ENCODE measurements around the gene SUN1.
"Not testable (repeated sequence)": the region's sequence is repeated elsewhere in the genome, so short reads cannot be mapped to it uniquely, and the experiment has no call there.

SUN1 gene

DNA sequence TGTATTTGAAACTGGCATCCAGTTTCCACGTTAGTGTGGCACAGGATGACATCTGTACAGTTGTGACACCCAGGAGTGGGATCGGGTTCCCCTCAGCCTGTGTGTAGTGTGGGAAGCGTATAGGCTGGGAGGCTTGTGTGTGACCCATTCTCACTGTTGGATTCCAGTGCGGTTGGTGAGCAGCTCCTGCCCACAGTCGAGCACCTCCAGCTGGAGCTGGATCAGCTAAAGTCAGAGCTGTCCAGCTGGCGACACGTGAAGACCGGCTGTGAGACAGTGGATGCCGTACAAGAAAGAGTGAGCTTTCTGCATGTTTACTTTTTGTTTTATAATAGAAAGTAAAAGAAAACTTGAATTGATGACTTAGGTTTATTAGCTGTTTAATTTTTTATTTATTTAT, 25.4 kb downstream of the SUN1 start:
- DNase-seq = no peak

DNA sequence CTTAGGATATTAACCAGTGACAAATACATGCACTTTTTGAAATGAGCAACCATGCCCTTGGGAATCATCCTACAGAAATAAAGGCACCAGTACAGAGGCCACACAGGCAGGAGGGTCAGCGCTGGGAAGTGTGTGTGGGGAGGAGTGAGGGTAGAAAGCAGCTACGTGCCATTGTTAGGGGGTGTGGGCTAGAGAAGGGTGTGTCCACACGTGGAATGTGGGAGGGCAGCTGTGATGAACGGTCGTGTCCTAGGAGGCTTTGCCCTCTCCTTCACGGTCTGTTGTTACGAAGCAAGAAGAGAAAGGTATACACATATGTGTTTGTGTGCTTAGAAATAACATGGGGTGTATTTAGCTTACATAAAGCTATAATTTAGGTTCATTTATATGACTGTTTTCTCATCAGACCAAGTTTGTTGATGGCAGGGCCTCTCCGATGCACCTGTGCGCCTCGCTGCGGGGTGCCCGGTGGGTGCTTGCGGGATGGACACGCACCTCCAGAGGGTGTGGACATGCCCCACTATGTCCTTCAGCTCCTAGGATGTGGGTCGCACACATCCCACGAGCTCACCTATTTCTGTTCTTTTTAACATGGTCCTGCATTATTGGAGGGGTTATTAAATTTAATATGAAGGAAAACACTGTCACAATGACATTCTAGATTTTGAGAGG, 27.2 kb downstream of the SUN1 start:
- no peak for DNase-seq

DNA sequence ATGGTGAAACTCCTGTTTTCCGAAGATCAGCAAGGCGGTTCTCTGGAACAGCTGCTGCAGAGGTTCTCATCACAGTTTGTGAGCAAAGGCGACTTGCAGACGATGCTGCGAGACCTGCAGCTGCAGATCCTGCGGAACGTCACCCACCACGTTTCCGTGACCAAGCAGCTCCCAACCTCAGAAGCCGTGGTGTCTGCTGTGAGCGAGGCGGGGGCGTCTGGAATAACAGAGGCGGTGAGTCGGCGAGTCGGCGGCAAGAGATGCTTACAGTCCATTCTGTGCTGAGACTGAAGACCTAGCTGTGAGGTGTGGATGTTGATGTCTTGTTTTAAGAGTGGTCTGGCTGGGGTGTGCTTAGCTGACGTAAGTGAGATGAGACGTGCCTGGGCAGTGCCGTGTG, 27.9 kb downstream of the SUN1 start:
- no peak for DNase-seq

DNA sequence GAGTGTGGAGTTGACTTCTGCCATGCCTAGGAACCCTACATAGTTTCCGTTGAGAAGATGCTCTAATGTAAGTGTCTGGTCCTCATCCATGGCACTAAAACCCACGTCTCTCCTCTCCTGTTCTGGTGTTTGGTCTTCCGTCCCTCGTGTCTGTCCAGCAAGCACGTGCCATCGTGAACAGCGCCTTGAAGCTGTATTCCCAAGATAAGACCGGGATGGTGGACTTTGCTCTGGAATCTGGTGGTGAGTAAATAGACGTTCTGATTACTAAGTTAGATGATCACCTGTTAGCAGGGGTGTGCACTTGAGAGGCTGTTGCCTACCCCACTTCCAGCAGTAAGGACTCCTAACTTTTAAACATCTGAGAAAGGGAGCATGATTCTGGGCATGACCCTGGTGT, 28.9 kb downstream of the SUN1 start:
- no peak for DNase-seq

DNA sequence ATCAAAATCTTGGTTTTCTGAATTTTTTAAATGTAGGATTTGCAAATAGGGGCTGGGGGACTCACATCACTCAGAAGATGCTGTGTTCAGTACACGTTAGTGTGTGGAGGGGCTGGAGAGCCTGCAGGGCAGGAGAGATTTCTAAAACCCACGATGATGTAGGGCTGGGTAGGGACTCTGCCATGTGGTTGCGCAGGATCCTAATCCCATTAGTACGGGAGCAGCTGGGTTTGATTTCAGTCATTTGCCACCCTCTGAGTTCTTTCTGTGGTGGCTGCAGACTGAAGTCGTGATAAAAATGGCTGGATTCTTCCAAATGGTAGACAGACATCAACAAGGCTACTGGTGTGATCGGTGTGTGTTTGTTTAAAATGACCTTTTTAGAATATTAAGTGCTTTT, 29.9 kb downstream of the SUN1 start:
- no peak for DNase-seq

DNA sequence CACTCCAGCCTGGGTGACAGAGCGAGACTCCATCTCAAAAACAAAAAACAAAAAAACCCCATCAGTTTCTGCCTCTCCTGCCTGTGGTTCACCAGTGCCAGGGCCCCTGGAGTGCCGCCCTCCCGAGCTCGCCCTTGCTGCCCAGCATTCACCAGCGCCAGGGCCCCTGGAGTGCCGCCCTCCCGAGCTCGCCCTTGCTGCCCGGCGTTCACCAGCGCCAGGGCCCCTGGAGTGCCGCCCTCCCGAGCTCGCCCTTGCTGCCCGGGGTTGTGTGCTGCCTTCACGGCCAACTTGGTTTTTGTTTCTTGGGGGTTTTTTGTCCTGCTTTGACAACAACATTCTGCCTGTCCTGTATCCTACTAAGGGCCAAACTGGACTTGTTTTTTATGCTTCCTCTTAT, 30.8 kb downstream of the SUN1 start:
- DNase-seq = peak in 2 of 3 experiments; percentile 36 to 75

DNA sequence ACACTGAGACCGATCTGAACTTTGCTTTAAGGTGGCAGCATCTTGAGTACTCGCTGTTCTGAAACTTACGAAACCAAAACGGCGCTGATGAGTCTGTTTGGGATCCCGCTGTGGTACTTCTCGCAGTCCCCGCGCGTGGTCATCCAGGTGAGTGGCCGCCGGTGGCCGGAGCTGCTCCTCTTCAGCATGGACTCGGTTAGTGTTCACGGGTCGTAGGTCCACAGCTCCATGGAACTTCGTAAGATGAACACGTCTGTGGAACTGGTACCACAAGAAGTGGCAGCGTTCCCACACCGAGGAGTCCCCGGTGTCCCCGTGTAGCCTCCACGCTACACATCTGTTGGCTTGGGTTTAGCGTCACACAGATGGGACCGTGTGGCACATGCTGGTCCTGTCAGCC, 33.6 kb downstream of the SUN1 start:
- DNase-seq = no peak

DNA sequence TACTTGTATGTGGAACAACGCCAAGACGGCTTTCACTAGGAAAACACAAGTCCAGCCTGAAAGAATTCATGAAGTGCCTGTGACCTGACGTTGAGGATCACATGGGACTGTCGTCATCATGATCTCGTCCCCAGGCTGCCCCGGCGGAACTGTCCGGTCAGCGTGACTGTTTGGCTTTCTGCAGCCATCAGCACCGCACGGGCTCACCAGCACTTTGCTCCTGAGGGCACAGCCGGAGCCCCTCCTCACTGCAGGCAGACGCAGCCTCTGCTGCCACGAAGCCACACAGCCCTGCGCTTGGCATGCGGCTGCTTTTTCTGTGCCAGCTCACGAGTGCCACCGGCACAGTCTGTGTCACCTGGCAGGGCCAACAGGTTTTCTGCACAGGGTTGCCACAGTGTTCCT, 34.7 kb downstream of the SUN1 start:
- DNase-seq = no peak

DNA sequence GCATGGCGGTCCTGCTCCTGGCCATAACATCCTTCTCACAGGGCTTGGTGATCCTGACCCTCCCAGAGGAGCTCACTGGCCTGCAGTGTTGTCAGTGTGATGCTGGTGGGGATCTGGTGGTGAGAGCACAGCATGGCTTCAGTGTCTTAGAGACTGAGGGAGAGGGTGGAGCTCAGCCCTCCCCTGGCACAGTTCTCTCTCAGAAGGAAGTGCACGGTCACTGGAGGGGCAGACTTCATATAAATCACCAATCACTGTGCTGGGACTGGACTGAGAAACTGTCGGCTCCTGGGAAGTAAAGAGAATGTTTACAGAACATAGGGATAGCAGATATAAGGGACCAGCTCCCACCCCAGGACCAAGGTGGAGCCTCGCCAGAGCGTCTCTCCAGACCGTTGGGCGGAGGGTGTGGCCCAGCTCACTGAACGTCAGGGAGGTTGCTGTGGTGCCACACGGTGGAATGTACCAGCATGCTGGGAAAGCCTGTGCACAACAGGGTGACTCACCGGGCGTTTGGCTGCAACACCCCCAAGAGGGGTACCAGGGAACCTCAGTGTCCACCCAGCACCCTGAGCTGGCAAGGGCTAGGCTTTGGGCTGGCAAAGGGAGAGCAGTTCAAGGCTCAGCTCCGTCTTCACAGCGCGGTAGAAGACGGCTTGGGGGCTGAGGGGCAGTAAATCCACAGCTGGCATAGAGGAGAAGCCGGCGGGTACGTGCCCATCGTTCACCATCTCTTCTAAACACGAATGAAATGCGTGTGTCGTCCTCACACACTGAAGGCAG, 35.3 kb downstream of the SUN1 start:
- DNase-seq = no peak

DNA sequence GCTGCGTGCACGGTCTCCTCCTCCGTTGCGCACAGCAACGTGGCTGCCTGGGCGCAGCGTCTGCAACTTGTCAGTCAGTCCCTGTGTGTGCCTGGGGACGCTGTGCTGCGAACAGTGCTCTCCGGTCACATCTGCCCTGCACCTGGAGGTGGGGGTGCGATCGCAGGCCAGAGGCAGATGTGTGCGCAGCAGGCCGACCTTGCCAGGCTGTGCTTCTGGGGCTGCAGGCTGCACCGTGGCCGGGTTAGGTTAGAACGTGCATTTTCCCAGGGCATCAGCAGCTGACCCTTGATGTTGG, 35.9 kb downstream of the SUN1 start:
- no peak for DNase-seq

DNA sequence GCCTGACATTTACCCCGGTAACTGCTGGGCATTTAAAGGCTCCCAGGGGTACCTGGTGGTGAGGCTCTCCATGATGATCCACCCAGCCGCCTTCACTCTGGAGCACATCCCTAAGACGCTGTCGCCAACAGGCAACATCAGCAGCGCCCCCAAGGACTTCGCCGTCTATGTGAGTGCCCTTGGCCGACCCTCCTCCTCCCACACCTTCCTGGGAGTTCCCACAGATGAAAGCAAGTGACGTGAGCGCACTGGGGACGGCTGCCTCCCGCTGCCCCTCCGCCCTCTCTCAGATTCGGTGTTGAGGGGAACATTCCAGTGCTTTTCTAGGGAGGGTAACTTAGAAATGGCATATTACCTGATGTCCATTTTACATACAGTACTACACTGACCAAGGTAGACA, 37.1 kb downstream of the SUN1 start:
- no peak for DNase-seq

DNA sequence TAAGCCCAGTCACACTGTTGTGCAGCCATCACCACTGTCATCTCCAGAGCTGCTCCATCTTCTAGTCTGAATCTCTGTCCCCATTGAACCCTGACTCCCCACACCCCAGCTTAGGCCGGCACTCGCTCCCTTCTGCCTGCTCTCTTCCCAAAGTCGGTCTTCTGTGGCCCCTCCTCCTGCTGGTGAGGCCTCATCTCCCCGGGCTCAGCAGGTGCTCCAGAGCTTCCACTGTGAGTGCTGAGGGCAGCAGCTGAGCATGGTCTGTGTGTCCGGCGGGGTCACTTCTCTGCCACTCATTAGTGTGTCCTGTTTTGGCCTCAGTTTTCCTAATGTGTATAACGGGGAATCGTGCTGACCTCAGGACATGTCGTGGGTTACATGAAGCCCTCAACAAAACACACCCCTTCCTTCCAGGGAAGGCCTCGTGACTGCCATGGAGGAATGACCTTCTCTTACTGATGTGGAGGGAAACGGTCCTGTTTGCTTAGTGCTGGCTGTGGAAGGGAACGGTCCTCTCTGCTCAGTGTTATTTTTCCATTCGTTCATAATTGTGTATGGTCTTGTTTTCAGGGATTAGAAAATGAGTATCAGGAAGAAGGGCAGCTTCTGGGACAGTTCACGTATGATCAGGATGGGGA, 39.7 kb downstream of the SUN1 start:
- DNase-seq = no peak

DNA sequence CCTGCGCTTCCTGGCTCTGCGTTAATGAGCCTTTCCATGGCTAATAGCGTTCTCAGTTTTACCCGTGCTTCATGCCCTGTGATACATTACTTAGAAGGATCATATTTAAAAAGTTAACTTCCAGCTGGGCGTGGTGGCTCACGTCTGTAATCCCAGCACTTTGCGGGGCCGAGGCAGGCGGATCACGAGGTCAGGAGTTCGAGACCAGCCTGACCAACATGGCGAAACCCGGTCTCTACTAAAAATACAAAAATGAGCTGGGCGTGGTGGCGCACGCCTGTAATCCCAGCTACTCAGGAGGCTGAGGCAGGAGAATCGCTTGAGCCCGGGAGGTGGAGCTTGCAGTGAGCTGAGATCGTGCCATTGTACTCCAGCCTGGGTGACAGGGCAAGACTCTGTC, 40.4 kb downstream of the SUN1 start:
- not testable (repeated sequence) for DNase-seq

DNA sequence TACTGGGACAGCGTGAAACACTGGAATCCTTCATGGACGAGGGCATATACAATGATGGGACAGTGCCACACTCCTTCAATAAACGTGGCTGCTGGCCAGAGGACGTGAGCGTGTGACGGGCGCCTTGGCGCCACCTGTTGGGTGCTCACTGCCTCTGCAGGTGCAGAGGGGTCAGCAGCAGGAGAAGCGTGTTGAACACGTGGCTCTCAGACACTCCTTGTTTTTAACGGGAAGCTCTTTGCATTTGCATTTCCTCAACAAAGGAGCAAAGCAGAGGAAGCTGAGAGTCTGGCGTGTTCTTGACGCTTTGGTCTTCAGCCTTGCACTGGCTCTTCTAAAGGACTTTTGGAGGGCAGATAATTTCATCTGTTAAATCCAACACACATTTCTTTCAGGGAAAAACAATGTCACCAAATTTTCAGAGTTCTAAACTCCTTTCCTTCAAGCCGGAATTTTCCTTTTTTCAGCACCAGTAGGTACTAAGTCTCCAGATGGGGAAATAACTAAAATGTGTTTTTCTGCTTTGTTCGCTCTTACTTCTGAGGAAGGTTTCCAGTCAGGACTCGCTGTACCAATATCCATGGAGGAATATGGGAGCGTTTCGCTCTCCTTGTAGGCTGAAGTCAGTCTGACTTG, 41.2 kb downstream of the SUN1 start:
- DNase-seq = peak; percentile 56 to 86 (median 73)

DNA sequence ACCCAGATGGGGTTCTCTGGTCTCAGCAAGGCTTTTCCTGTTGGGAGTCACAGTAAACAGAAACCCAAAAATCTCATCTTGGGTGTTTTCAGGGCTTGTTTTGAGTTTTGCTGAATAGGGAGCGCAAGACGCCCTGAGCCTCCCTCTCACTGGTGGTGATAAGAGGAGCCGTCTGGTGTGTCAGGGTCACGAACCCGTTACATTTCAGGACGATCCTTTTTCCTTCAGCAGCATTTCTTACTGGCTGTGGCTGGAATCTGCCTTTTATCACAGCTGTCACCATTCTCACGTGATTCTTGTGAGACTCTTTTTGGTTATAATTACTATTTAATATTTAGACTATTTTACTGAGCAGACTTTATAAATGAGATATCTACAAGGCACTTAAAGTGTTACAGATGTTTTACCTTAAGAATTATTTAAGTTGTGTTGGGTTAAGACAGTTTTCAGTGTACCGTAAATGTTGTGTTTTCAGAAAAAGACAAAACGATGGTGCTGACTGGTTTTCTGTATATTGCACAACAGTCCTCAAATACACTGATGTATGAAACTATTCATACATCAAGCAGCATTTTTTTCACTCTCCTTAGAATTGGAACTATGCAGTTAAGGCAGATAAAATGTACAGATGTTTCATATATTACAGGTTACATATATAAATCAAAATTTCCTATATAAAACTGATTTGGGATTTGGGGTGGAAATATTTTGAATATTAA, 41.9 kb downstream of the SUN1 start:
- peak in 1 of 3 experiments; percentile 45 for DNase-seq

DNA sequence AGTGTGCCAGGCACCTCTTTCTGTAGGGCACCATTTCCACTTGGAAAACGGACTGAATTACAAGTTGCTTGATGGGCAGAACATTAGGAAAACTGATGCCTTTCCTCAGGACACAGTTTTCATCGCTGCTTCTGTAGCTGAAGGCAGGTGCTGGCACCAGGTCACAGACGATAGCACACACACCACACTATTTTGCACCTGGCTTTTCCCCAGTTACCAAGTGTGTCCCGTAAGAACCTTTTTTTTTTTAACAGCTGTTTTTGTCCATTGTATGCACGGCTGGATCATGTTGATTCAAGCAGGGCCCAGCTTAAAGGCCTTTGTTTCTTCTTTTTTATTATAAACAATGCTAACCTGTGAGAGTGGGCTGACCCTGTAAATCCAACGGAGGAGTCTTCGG, 42.8 kb downstream of the SUN1 start:
- peak in 2 of 3 experiments; percentile 72 to 89 for DNase-seq

DNA sequence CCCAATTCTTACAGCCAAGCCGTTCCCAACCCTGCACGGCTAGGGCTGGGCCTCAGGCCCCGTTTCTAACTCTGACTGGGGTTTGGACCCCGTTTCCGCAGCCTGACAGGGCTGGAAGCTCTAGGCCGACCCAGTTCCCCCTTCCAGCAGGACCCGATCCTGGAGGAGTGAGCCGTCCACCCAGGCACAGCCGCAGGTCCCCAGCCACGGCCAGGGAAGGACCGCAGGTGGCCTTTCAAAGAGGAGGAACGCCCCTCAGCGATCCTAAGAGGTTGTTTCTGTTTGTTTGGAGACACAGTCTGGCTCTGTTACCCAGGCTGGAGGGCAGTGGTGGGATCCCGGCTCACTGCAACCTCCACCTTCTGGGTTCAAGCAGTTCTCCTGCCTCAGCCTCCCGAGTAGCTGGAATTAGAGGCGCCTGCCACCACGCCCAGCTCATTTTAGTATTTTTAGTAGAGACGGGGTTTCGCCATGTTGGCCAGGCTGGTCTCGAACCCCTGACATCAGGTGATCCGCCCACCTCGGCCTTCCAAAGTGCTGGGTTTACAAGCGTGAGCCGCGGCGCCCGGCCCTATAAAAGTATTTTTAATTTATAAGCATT, 43.3 kb downstream of the SUN1 start:
- peak in 1 of 3 experiments; percentile 81 for DNase-seq

DNA sequence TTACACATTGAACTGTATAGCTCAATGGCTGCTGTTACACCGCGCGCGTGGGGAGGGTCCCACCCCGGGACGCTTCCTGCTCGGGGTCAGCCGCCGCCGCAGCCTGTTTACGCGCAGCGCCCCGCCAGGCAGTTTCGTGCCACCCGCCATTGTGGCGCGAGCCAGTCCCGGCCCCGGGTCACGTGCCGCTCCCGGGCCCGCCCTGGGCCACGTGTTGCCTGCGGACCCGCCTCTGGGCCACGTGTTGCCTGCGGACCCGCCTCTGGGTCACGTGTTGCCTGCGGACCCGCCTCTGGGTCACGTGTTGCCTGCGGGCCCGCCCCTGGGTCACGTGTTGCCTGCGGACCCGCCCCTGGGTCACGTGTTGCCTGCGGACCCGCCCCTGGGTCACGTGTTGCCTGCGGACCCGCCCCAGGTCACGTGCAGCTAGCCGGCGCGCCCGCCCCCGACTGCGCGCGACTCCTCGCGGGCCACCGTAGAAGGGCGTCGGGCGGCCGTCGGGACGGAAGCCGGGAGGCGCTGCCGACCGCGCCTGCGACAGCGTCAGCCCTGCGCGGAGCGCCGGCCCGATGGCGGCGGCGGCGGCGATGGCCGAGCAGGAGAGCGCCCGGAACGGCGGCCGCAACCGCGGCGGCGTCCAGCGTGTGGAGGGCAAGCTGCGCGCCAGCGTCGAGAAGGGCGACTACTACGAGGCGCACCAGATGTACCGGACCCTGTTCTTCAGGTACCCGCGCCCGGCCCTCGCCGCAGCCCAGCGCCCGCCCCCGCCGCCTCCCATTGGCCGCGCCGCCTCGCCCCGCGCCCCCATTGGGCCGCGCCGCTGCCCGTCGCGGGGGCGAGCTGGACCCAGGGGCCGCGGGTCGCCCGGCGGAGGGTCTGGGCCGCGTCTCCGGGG, 44.0 kb downstream of the SUN1 start, which contains the start of gene GET4:
Gene GET4, plus strand, starts transcription at position 478 of the 895 bp plus-strand sequence. Its CDS starts 92 bp downstream, at position 570.
- DNase-seq = peak; percentile 95 to 97 (median 96)

DNA sequence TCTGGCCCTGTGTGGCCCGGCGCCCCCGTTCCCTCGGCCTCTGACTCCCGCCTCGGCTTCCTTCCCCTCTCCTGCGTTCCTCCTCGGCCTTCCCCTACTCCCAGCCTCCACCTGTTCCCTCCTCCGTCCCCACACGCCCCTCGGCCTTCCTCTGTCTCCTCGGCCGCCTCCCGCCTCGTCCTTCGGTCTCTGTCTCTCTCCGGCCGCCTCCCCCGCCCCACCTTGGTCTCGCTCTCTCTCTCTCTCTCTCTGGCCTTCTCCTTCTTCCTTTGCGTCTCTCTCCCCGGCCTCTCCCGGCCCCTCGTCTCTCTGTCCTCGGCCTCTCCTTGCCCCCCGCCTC, 44.7 kb downstream of the SUN1 start:
- peak in 1 of 3 experiments; percentile 75 for DNase-seq

DNA sequence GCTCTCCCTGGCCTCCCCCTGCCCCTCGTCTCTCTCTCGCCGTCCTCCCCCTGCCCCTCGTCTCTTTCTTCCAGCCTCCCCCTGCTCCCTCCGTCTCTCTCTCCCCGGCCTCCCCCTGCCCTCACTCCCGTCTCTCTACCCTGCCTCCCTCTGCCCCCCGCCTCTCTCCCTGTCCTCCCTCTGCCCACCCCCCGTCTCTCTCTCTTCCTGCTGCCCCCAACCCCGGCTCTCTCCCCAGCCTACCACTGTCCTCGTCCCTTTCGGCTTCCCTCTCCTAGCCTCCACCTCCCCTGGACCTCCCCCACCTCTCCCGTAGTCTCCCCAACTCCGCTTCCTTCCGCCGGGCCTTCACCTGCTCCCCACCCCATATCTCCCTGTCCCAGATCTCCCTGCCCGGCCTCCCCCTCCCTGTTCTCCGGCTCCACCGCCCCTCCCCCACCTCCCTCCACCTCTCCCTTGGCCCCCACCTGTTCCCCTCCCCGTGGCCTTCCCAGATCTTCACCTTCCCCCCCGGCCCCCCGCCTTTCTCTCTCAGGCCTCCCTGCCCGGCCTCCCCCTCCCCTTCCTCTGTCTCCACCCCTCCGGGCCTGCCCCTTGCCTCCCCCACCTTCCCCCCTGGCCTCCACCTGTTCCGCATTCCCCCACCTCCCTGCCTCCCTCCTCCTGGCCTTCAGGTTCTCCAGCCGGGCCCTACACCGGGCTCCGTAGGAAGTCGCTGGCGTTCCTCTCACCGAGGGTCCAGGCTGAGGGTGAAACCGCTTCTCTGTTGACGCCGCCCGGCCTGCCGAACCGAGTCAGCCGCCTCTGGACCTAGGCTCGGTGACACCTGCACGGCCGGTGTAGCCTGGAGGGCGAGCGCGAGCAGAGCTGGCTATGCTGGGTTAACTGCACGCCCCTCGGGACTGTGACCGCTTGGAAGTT, 45.3 kb downstream of the SUN1 start:
- DNase-seq = peak; percentile 2 to 46 (median 39)

All from NCI-H1417 (cell line).